DMS153 (cell line): ENCODE measurements around the gene ALDH4A1.

Source experiments
- DNase-seq: peaks from one replicate; lab custom pipeline; 2025; lab: John Stamatoyannopoulos, UW

Gene ALDH4A1

DNA sequence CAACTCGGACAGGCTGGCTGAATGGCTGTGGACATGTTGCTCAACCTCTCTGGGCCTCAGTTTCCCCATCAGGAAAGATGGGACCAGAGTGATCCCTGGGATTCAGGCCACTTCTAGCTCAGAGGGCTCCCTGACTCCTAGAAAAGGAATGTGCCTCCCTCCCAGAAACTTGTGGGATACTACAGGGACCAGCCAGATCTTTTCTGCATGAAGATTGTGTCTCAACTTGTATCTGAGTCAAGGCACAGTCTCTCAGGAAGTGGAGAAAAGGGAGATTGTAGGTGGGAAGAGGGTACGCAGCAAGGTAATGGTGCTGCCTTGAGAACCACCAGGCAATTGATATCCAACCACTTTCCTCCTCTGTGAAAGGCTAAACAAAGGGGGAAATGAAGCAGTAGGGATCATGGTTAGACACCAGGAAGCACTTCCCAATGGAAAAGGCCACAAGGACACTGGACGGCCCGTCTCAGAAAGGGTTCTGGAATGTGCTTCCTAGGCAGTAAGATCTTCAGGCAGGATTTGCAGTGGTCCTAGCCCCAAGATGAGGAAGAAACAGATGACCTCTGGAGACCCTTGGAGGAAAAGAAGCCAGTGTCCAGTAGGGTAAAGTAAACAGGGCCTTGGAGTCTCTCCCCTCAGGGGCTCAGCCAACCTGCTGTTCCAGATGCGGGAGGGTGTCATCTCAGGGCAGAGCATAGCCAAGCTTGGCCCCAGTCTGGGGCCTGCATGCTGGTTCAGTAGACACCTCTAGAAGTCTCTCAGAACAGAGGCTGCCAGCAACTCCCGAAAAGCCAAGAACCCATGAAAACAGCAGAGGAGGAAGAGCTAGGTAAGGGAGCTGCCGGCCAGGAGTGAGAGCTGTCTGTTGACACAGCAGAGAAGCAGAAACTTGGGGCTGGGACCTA lies 37.3 kb upstream of the ALDH4A1 start:
- DNase-seq = no peak

DNA sequence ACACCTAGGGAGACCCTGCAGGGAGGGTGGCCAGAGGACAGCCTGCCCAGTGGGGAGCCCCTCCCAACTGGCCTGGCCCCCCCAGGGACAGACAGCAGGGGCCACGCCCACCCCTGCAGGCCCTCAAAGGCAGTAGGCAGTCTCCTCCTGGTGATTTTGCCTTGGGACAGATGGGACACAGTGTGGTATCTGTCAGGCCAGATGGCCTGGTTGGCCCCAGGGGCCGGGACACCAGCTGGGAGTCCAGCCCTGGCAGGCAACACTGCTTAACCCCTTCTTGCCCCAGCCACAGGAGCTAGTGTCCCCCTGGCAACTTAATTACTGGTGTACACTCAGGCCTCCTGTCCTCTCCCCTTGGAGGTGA lies 36.3 kb upstream of the ALDH4A1 start:
- DNase-seq = no peak

DNA sequence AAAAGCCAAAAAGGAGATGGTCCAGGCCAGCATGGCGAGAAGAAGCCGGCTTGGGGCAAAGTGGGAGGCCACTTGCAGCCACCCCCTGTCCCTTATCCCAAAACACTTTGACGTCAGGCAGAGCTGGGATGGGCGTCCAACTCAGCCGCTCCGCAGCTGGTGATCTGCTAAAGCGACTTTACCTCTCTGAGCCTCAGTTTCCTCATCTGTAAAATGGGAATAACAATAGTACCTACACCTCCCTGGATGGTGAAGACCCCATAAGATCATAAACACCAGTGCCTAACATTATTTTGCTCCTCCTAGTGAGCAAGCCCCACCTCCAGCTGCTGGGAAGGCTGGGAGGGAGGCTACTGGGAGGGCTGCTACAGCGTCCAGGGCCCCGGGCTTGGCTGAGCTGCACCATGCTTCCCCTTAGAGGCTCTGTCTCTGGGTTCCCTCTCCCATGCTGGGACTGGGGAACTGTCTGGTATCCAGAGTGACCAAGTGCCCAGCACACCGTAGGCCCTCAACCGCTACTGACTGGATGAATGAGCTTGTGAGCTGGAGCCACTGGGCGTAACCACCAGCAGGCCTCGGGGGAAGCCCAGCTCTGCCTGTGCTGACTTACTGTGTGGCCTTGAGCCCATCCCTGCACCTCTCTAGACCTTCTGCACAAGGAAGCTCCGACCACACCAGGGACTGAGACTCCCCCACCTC lies 35.8 kb upstream of the ALDH4A1 start:
- DNase-seq = no peak

GRCh38 chr1:18937539-18937938 lies 35.2 kb upstream of the ALDH4A1 start:
- no peak for DNase-seq

- no peak for DNase-seq
Observed at GRCh38 chr1:18936814-18937481, 34.6 kb upstream of the ALDH4A1 start.

- no peak for DNase-seq
Observed at GRCh38 chr1:18936471-18936813, 34.1 kb upstream of the ALDH4A1 start.

DNA sequence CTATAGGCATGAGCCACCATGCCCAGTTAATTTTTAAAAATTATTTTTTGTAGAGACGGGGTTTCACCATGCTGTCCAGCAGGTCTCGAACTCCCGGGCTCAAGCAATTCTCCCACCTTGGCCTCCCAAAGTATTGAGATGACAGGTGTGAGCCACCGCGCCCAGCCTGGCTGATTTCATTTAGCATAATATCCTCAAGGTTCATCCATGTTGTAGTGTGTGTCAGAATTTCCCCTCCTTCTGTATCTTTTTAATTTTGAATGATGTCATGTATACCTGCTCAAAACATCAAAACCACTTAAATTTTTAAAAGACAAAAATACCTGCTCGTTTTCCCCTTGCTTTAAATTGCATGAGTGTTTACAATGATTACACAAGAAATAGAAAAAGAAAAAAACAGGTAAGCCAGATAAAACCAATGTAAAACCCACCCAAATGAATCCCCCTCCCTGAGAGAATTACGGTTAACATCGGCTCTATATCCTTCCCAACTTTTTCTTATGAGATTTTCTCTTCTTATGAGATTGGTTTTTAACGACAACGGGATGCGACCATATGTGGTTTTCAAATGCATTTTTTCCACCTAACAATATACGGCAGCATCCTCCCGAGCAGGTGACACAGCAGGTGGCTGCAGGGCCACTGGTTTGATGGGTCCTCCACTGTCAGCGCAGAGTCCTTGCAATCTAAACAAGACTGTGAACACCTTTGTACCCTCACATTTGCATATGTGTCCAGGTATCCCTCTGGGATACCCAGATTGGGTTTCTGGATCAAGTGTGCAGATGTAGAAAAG lies 32.0 kb upstream of the ALDH4A1 start:
- peak; percentile 61 for DNase-seq

GRCh38 chr1:18932879-18933278 lies 30.5 kb upstream of the ALDH4A1 start:
- DNase-seq = no peak

- no peak for DNase-seq
Observed at GRCh38 chr1:18932387-18932786, 30.0 kb upstream of the ALDH4A1 start.

DNA sequence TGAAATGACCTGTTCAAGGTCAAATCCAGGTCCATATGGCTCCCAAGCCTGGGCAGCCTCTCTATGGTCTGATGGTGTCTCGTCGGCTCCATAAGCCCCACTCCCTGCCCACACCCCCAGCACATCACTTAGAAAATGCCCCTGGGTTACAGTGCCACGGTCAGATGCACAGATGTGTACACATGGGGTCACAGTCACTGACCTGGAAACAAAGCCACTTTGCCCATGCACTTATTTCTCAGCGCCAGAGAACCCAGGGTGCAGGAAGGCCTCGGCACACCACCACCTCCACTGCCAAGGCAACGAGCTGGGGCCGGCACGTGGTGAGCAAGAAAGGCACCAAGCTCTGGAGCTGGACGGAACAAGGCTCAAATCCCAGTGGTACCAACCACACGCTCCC lies 29.4 kb upstream of the ALDH4A1 start:
- no peak for DNase-seq

DNA sequence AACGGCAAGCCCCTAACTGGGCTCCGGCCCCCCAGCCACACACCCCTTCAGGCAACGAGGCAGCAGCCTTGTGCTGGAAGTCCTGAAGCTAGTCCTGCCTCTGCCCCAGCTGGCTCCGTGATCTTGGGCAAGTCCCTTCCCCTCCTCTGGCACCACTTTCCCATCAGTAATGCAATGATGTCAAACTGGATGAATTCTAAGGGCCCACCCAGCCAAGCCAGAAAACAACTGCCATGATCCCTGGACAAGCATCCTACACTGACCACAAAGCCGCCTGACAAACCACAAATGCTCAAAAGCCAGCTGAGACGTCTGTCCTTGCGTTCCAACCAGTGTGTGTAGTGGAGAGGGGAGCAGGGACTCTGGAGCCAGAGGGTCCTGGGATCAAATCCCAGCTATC lies 27.3 kb upstream of the ALDH4A1 start:
- no peak for DNase-seq

DNA sequence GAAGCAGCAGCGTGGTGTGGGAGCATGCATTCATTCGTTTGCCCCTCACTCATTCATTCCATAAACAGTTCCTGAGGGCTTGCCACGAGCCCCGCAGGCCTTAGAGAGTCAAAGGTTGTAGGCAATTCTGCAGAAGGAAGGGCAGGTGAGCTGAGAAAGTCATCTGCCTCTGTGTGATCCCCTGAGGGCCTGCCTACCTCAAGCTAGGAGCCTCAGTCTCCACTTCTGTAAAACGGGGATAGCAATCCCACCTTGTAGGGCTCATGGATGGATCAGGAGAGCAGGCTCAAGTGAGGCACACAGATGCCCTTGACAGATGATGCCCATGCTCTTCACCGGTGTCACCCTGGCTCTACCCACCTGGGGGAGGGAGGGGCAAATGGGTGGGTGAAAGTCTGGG lies 26.6 kb upstream of the ALDH4A1 start:
- DNase-seq = no peak

DNA sequence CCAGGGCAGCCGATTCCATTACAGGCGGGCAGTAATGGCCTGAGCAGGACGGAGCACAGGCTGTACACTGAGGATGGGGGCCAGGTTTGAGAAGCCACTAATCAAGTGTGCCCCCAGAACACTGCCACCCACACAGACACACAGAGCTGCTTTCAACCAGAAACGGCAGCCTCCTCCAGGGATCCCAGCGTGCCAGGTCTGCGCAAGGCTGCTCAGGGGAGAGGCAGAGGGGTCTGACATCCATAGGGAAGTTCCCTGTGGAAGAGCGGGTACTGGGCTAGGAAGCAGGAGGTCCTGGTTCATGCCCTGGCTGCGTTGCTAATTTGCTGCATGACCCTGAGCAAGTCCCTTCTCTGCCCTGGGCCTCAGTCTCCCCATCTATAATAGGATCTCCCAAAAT lies 26.1 kb upstream of the ALDH4A1 start:
- no peak for DNase-seq

DNA sequence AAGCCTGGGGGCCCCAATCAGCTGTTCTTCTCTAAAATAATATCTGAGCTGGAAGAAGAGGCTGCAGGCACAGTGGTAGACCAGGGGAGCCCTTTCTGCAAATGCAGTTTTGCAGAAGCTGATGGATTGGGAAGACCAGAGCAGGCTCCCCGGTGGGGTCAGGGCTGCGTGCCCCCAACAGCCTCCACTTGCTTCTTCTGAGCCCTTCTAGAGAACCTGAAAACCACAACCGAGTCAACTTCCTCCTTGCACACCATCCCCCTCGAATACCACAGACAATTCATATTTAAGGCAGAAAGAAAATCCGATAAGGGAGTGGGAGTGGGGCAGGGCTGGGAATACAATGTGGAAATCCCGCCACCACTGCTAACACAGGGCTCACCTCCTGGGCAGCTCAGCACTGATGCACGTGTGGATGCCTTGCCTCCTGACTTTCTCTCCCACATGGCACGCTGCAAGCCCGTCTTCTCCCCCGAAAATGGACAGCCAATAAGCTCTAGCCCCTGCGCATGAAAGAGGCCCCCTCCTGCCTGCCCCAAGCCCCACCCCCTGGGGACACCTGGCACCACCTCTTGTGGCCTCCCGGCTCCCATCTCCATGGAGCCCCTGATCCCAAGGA lies 25.4 kb upstream of the ALDH4A1 start:
- DNase-seq = no peak

DNA sequence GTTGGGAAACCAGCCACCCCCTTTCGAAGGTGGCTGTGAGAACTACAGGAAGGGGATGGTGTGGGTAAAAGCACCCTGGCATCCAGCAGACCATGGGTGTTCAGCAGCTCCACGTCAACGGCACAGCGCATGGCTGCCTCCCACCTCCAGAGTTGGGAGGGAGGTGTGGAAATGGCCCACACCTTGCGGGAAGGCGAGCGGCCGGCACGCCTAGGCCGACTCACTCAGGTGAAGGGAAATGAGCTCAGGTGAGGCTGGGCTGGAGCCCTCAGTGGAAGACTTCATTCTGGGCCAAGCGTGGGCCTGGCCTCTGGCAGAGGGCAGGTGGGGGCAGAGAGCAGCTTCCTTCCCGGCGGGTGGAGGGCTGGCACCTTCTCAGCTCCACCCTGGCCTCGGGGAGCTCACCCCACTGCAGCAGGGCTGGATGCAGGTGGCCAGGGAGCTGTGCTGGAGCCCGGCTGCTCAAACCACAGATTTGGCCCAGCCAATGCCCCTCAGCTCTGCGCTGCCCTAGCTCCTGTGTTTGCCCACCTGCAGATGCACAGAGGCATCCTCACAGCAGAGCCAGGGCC lies 24.8 kb upstream of the ALDH4A1 start:
- DNase-seq = no peak

- DNase-seq = no peak
Observed at GRCh38 chr1:18926315-18927081, 24.1 kb upstream of the ALDH4A1 start.

DNA sequence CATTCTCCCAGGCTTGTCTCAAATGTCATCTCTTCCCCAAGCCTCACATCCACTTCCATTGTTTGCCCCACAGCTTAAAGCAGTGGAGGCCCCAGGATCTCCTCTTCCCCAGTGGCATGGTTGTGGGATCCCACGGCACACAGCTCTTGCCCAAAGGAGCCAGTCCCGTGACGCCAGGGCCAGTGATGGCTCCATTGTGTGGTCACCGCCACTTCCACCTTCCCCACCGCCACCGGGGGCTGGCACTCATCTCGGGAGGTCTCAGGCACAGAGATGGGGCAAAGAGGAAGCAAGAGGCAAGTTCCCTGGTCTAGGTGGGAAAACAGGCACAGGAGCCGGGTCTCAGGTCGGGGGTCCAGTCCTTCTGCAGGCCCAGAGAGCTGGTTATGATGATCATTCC lies 22.9 kb upstream of the ALDH4A1 start:
- DNase-seq = no peak

DNA sequence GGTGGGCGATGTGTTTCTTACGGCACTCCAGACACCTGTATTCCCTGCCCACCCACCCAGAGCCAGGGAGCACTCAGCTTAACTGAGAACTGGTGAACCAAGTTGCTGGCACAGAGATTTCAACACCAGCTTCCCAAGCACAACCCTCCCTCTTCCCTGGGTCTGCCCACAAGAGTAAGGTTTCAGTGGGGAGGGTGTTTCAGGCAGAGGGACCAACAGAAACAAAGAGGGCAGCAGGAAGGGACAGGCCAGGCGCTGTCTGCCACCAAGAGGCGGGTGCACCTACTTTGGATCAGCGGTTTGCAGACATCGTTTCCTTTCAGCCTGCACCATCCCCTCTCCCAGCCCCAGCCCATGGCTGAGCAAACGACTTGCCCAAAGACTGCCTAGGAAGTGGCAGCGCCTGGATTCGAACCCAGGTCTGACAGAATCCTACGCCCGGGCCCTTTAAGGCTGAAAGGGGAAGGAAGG lies 21.9 kb upstream of the ALDH4A1 start:
- DNase-seq = no peak

GRCh38 chr1:18923756-18924211 lies 21.4 kb upstream of the ALDH4A1 start:
- DNase-seq = no peak
